GM19238 (cell line): Measurements from ENCODE around the gene SDCCAG8.
"Not testable (repeated sequence)": the region's sequence is repeated elsewhere in the genome, so short reads cannot be mapped to it uniquely, and the experiment has no call there.

Experiments
- DNase-seq: peaks from one replicate; pipeline ENCODE4 v3.0.0; 2011; ENCODE audit warnings: low spot score; ENCODE audit not compliant: insufficient read length

Gene SDCCAG8

DNA sequence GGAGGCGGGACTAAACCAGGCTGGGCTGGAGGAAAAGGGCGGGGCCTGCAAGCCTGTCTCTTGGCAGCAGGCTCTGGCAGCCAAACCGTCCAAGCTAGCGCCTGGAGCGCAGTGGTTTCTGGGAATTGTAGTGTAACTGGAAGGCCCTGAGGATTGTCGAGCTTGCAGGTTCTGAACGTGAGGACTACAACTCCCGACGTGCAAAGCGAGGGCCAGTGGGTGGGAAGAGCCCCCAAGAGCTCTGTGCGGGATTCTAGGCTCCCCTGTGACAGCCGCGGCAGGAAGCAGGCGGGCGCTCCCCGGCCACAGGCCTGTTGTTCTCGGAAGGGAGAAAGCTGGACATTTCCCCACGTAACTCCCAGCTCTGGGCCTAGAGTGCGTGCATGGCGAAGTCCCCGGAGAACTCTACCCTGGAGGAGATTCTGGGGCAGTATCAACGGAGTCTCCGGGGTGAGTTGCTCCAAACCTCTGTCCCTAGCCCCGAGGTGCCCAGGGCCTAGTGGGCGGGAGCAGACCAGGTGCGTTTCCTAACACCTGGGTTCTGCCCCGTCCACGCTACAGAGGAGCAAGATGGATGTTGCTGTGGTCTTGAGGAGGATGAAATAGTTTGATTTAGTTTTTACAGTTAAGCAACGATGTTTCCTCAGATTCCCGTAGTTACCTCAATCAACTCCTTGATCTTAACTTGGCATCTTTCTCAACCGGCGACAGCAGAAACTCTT is at the start of gene SDCCAG8:
Gene SDCCAG8, plus strand, starts transcription at position 251 of the 722 bp plus-strand sequence. Its CDS starts 133 bp downstream, at position 384.
- DNase-seq: peak; percentile 81

DNA sequence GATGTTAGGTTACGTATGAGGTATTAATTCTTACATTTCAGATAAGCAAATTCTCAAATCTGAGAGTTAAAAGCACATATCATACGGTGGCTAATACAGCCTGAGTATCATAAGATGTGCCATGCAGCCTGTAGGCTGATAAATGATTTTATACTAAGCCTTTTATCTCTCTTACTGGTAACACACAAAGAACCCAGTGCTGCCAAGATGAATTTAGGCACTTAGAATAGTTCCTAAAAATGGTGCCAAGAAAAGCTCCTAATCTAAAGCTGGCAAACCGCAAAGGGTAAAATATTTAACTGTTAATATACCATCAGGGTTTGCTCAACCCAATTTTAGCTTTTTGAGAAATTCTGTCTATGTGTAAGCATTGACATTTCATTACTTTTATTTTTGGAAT is 43.9 kb upstream of the SDCCAG8 start:
- DNase-seq: not testable (repeated sequence)

DNA sequence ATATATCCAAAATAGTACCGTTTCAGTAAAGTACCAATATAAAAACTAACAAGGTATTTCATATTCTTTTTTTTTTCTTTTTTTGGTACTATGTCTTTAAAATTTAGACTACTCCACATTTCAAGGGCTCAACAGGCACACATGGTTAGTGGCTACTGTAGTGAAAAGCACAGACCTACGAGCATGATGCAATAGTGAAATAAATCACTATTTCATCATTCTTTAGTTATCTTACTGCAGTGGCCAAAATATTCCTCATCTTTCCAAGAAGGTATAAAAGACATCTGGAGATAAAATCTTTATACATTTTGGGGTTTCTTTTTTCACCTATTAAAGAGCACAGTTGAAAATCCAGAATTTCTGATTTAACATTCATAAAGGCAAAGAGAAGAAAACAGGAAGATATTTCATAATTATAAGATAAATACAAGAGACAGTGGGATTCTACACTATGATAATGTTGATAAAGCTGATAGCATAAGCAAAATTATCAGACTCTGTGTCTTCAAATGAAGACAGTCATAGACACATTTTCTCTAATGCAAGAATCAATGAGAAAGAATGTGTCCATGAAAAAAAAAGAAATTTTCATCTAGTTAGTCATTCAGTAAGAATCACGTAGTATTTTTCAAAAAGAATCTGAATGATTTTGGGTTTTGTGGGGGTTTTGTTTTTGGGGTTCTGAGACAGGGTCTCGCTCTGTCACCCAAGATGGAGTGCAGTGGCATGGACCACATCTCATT is 42.6 kb upstream of the SDCCAG8 start:
- DNase-seq: no peak

DNA sequence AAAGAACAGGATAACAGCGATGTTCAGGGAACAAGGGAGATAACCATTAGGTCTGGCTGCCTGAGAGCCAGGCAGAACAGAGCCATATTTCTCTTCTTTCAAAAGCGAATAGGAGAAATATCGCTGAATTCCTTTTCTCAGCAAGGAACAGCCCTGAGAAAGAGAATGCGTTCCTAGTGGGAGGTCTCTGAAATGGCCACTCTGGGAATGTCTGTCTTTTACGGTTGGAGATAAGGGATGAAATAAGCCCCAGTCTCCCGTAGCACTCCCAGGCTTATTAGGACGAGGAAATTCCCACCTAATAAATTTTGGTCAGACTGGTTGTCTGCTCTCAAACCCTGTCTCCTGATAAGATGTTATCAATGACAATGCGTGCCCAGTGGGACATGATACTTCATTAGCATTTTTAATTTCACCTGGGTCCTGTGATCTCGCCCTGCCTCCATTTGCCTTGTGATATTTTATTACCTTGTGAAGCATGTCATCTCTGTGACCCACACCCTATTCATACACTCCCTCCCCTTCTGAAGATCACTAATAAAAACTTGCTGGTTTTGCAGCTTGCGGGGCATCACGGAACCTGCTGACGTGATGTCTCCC is 40.5 kb upstream of the SDCCAG8 start:
- not testable (repeated sequence) for DNase-seq

- DNase-seq: no peak
Observed at GRCh38 chr1:243216741-243217140, 39.1 kb upstream of the SDCCAG8 start.

- DNase-seq: no peak
Observed at GRCh38 chr1:243217349-243217748, 38.5 kb upstream of the SDCCAG8 start.

DNA sequence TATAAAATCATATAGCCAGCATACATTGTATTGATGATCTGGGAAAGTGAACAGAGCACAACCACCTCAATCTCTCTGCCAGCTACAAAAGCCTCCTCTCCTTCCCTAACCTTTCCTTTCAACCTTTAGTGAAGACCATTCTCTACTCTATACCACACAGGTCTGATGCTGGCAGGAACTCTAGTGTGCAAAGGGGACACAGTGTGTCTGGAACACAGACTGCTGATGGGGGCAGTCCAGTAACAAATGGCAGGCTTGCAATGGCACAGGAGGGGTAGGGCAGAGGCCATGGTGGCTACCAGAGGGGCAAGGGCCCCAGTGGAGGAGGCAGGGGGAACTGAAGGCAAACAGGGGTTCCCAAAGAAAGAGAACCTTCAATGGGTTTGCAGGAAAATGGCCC is 37.8 kb upstream of the SDCCAG8 start:
- no peak for DNase-seq

- DNase-seq: no peak
Observed at GRCh38 chr1:243227622-243228021, 28.2 kb upstream of the SDCCAG8 start.

DNA sequence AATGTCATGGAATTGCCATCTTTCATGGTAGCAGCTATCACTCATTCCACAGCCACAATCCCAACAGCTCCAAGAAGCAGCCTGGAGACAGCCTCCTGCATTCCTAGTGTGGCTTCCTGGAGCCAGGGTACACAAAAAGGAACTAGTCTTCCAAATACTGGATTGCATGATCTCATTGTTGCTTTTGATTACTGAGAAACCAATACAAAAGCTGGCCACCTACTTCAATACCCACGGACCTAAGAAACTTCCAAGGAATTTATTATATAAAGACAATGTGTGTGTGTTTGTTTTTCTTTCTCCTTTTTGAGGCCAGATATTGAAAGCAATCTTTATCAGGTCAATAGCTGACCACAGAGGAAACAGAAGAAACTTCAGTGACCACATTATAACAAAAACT is 26.3 kb upstream of the SDCCAG8 start:
- DNase-seq: no peak

GRCh38 chr1:243230914-243231313 is 24.9 kb upstream of the SDCCAG8 start:
- DNase-seq: no peak

DNA sequence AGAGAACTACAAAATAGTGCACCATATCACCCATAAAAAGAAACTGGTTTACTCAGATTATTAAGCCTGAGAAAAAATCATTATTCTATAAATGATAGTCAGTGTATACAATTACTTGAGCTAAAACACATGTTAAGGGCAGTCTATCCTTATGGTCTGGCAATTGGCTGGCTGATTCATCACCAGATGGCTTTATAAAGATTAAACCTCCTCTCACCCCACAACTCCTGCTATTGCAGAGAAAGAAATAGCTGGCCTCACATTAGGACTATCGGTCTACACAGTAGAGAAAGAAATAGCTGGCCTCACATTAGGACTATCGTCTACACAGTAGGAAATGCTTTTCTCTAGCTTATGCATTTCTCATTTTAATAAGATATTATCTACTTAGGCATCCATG is 21.9 kb upstream of the SDCCAG8 start:
- no peak for DNase-seq

DNA sequence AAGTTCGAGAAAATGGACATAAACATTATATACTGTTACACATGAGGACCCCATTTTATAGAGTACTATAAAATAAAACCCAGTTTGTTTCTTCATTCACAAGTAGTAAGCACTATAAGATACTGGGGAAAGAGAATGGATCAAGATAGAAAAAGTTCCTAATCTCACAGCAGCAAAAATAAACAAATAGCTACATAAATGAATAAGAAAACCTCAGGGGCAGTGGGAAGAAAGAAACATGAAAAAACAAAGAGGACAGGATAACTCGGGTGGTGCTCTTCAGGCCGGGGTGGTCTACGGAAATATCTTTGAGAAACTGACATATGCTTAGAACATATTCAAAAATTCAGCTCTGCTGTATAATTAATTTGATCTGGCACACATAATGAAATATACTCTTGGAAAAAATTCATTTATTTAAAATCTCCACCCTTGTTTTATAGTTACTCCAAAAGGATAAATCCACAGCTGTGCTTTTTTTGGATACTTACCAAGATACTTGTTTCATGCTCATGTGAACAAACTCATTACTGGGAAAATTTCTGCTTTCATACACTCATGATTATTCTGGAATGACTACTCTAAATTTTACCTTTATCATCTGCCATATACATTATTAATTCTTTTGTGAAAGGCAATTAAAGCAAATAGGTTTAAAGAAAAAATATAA is 20.7 kb upstream of the SDCCAG8 start:
- DNase-seq: no peak

DNA sequence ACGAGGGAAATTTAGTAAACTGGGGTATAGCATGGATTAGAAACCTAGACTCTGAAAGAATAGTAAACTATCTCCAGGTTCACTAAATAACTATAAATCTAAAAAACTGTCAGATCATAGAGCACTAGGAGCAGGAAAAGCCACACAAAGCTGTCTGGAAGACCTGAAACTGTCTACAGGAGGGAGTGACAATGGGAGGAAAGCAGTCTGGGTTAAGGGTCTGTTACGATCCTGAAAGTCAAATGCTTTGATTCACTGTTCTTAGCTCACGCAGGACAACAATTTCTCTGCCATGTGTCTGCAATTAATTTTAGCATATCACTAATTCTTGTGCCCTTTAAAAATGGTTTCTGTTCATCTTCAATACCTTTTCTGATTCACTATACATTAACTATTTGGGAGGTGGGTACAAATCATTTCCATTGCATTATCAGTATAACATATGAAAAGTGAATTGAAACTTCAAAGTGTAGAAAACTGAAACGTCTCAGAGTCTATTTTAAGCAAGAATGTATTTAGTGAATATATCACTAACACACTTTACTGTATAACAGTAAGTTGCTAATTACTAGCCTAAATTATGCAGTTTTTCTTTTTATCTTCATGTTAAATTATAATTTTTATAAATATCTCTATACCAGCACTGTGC is 19.1 kb upstream of the SDCCAG8 start:
- no peak for DNase-seq

GRCh38 chr1:243244432-243244841 is 11.4 kb upstream of the SDCCAG8 start:
- no peak for DNase-seq

GRCh38 chr1:243246916-243247315 is 8.9 kb upstream of the SDCCAG8 start:
- DNase-seq: no peak

DNA sequence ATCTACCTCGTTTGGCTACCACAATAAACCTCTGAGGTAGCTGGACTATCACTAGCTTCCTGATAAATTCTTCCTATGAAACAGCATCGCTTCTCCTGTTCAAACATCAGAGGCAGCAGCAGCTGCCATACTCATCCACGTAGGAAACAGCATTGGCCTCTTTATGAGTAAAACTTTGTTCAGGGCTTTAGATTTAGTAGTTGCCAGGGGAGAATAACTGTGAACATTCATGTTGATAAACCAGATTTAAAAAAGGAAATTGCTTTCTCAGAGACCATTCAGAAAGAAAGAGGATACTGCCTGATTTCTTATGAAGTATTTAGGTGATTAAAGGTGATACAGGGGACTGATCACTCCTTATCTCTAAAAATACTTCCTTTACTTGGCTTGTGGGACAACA is 7.9 kb upstream of the SDCCAG8 start:
- DNase-seq: no peak

- no peak for DNase-seq
Observed at GRCh38 chr1:243249214-243249613, 6.6 kb upstream of the SDCCAG8 start.

DNA sequence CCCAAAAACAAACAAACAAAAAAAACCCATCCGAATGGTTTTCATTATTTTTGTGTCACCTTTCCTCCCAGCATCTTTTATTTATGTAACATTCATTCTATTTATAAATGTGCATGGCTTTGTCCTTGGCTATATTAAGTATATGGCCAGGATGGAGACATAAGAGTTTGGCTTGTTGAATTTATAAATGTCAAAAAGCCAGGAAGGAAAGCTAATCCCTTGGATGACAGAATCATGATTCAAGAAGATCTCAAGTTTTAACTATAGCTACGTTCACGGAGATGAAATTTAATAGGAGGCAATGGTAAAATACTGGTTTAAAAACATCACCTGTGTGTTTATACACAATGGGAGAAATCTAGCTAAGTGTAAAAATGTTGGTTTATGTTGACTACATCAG is 5.7 kb upstream of the SDCCAG8 start:
- DNase-seq: no peak

DNA sequence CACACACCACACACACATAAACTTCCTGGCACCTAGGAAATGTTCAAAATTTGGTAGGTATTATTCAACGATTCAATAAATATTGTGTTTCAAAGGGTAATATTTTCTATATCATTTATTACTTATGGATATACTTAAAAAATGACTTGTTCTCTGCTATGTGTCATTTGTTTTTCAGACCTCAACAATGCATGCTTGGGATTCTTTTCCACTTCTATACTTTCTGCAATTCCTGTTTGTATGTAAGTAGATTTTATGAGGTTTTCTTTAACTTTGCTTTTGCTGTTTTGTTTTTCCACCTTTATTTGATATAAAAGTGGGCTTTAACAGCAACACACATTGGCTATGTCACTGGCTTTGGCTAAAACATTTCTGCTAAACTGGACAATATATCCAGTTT is 4.3 kb upstream of the SDCCAG8 start:
- DNase-seq: no peak

- no peak for DNase-seq
Observed at GRCh38 chr1:243253211-243253925, 2.5 kb upstream of the SDCCAG8 start.

- DNase-seq: no peak
Observed at GRCh38 chr1:243253926-243254232, 2.0 kb upstream of the SDCCAG8 start.
